GM12801 (cell line): ENCODE results near the gene YWHAH.

ENCODE experiments used
- TF ChIP-seq, protein P1 (sequence below): IDR thresholded peaks from one replicate; pipeline ENCODE4 v1.5.1; 2011; ENCODE audit warnings: control low read depth; ENCODE audit not compliant: insufficient read length; ENCODE audit errors: extremely low read depth

YWHAH gene

DNA sequence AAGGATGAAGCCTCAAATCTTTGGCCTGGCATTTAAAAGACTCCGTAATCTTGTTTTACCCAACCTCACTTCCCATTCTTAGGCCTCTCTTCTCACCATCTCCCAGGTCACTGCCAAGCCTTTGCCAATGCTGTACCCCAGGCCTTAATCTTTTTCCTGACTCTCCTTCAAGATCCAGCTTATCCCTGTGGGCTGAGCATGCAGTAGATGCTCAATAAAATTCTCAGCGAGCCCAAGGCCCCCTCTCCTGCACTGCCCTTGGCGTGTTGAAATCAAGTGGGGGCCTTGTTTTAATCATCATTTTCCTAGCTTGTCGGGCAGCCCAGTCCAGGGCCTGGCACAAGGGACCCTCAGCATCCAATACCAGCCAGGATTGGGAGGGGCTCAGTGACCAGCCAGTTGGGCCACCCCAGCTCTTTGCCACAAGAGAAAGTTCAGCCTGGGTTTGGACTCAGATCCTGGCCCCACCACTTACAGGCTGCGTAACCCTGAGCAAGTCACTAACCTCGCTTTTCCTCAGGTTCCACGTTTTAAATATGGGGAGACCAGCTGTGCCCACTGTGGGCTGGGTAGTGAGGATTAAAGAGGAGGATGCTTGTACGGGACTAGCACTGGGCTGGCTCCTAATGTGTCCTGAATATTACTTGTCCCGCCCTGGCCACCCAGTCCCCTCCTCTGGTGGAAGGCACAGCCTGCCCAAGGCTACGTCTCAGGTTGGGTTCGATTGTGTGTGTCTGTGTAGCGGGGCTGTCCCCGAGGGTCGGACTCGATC is 943 bp upstream of the YWHAH start:
- TF ChIP-seq, protein P1, sequence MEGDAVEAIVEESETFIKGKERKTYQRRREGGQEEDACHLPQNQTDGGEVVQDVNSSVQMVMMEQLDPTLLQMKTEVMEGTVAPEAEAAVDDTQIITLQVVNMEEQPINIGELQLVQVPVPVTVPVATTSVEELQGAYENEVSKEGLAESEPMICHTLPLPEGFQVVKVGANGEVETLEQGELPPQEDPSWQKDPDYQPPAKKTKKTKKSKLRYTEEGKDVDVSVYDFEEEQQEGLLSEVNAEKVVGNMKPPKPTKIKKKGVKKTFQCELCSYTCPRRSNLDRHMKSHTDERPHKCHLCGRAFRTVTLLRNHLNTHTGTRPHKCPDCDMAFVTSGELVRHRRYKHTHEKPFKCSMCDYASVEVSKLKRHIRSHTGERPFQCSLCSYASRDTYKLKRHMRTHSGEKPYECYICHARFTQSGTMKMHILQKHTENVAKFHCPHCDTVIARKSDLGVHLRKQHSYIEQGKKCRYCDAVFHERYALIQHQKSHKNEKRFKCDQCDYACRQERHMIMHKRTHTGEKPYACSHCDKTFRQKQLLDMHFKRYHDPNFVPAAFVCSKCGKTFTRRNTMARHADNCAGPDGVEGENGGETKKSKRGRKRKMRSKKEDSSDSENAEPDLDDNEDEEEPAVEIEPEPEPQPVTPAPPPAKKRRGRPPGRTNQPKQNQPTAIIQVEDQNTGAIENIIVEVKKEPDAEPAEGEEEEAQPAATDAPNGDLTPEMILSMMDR: no peak

- TF ChIP-seq, protein P1: no peak
These were observed 536 bp downstream of the YWHAH start for GRCh38 chr22:31944700-31945442.

DNA sequence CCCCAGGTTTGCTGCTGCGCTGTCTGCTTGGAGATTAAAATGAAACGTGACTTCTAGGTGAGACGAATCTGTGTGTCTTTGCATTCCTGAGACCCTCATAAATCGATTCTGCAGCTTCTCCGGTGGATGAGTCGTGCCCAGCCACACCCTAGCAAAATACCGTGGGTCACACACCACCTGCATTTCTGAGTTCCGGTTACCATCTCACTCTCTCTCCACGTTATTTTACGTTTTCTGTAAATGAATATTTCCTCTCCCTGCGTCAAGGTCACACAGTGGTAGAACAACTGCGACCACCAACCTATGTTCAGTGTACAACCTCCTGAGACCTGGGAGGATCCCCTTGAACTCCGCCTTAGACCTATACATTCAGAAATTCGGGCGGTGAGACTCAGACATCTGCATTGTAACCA is 1.1 kb downstream of the YWHAH start:
- TF ChIP-seq, protein P1: no peak

GRCh38 chr22:31945971-31946680 is 1.8 kb downstream of the YWHAH start:
- TF ChIP-seq, protein P1: no peak

- TF ChIP-seq, protein P1: no peak
These were observed 3.0 kb downstream of the YWHAH start for GRCh38 chr22:31947296-31947695.

GRCh38 chr22:31948002-31948401 is 3.7 kb downstream of the YWHAH start:
- TF ChIP-seq, protein P1: no peak

GRCh38 chr22:31950226-31950625 is 5.9 kb downstream of the YWHAH start:
- TF ChIP-seq, protein P1: no peak
